Measurements from ENCODE around the gene RIPK1.

- TF ChIP-seq CTCF (IDR thresholded peaks at IDR 0.05 in 2 of 3, conservative IDR thresholded peaks at IDR 0.05 in 1 of 3; ENCODE audit: borderline replicate concordance in 1 of 3, insufficient read depth in 1 of 3, low read depth in 2 of 3, low read length in 2 of 3): no peak
- TF ChIP-seq POLR2A (IDR thresholded peaks at IDR 0.05; ENCODE audit: borderline replicate concordance, extremely low read depth, insufficient read depth, insufficient read length): no peak
- TF ChIP-seq, protein P1, sequence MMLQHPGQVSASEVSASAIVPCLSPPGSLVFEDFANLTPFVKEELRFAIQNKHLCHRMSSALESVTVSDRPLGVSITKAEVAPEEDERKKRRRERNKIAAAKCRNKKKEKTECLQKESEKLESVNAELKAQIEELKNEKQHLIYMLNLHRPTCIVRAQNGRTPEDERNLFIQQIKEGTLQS (IDR thresholded peaks at IDR 0.05): no peak
- no peak for TF ChIP-seq EZH2 (IDR thresholded peaks at IDR 0.05)
- TF ChIP-seq REST (IDR thresholded peaks at IDR 0.05; ENCODE audit: low read depth): no peak
- no peak for TF ChIP-seq CEBPB (IDR thresholded peaks at IDR 0.05; ENCODE audit: low read depth)
- no peak for TF ChIP-seq POLR2AphosphoS5 (IDR thresholded peaks at IDR 0.05; ENCODE audit: low read depth, low read length)
- no peak for TF ChIP-seq CBX3 (IDR thresholded peaks at IDR 0.05; ENCODE audit: low read depth)
These were observed 11.4 kb downstream of the RIPK1 start for GRCh38 chr6:3079682-3080081.

All from HCT116 (cell line).